ENCODE measurements around the gene PARD3B.

The PARD3B gene

DNA sequence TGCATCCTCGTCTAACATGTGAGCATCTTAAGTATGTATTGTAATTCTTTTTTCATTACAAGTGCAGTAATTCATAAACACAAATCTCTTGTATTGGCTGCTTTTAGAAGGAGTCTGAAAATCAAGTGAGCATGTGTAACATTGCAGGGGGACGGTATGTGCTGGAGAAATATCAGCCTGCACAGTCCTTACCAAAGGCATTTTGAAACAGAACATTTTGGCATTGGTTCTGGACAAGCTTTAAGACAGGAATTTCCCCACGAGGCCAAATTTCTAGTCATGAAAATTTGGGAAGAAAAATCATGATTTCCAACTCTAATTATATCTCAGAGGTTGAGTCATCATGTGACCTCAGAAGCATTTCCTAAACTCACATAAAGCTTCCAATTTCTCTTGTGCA lies 1112.3 kb downstream of the PARD3B start:
- TF ChIP-seq GATA1 (IDR thresholded peaks at IDR 0.05; ENCODE audit: low read depth, low read length): no peak
- no peak for TF ChIP-seq POLR2A (IDR thresholded peaks at IDR 0.05; ENCODE audit: low read length)
- DNase-seq: no peak

DNA sequence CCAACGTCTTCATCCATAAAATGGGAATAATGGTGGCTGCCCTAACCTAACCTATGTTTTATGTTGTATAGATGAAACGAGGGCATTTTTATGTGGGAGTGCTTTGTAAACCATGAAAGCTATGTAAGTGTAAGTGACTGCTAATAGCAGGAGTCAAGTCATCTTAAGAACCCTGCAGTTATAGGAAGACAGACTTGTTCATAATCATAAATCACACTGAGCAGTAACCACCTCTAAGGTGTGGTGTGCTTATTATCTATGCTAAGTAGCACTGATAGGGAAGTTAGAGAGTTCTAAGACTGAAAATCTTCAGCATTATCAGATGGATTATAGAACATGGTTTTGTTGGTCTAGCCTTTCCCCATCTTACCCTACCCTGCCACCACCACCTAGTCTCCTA lies 1112.8 kb downstream of the PARD3B start:
- DNase-seq: no peak

DNA sequence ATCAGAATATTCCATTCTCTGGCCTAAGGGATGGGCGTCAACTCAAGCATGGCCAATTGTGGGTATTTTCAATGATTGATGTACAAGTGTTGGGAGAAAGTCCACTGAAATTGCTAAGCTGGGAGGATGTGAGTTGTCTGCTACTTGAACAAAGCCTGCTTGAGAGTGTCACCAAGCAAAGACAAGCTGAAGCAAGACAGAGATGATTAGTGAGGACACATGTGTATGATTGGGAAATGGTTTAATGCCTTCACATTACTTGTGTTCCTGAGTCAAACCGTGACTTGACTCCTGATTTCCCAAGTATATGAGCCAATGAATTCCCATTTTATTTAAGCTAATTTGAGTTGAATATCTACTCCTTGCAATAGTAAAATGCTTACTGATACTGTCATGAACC lies 1113.3 kb downstream of the PARD3B start:
- TF ChIP-seq GATA1 (IDR thresholded peaks at IDR 0.05; ENCODE audit: low read depth, low read length): no peak
- no peak for TF ChIP-seq POLR2A (IDR thresholded peaks at IDR 0.05; ENCODE audit: low read length)
- no peak for DNase-seq

More for the DNA sequence above, 1112.8 kb downstream of the PARD3B start:
- TF ChIP-seq GATA1 (IDR thresholded peaks at IDR 0.05; ENCODE audit: low read depth, low read length) (no peak), POLR2A (IDR thresholded peaks at IDR 0.05; ENCODE audit: low read length) (no peak)

DNA sequence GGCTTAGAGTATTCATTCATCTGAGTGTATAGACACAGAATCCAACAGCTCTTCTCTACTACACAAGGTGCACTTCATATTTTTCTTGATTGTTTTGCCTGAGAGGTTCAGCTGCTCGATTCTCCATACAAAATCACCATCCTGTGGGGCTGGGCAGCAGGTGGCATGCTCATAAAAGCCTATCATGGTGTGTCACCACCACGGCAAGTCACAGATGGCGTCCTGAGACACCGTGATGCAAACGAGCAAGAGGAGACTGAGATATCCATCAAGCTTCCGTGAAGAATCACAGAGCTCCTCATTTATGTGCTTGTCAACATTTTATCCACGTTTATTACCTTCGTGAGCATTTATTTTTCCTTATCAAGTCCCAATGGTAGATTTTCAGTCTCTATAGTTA lies 1114.6 kb downstream of the PARD3B start:
- TF ChIP-seq GATA1 (IDR thresholded peaks at IDR 0.05; ENCODE audit: low read depth, low read length) (no peak), POLR2A (IDR thresholded peaks at IDR 0.05; ENCODE audit: low read length) (no peak)
- no peak for DNase-seq

DNA sequence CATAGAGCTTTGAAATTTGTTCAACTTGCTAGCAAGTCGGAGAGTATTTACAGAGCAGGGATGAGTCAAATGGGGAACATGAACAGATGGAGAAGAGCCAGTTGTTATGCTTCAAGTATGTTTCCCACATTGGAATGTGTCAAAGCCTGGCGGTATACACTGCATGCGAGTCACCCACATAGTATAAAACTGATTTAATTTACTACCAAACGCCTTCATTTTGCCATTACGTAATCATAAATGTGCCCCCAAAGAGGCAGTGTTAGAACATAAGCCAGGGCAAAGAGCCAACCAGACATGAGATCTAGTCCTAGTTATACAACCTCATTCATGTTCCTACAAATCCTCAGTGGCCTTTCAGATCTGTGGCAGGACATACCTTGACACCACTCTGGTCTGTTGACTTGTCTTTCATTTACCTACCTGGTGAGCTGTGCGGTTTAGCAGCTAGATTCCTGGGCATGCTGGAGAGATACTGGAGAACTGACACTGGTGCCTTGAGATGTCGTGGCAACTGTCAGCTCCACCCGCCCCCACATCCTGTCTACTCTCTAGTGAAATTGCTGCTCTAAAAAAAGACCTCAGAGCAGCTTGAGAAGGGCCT lies 1115.3 kb downstream of the PARD3B start:
- DNase-seq: no peak
- TF ChIP-seq GATA1 (IDR thresholded peaks at IDR 0.05; ENCODE audit: low read depth, low read length): no peak
- no peak for TF ChIP-seq POLR2A (IDR thresholded peaks at IDR 0.05; ENCODE audit: low read length)

DNA sequence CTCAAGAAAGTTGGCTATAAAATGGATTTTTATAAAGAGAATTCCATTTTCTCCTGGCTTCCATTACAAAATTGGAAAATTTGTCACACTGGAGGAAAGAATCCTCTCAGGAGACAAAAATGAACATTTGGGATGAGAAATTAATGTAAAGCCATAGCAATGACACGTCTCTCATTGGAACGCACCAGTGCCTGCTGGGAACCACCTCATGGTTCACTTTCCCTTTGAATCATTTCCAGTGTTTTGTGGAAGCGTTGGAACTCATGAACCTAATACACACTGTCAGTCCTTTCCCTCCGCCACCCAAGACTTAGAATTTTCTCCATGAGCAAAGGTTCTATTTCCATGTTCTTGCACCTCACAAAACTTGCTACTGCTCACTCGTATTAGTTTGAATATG lies 1116.0 kb downstream of the PARD3B start:
- DNase-seq: no peak
- TF ChIP-seq POLR2A (IDR thresholded peaks at IDR 0.05; ENCODE audit: low read length) (no peak), GATA1 (IDR thresholded peaks at IDR 0.05; ENCODE audit: low read depth, low read length) (no peak)

DNA sequence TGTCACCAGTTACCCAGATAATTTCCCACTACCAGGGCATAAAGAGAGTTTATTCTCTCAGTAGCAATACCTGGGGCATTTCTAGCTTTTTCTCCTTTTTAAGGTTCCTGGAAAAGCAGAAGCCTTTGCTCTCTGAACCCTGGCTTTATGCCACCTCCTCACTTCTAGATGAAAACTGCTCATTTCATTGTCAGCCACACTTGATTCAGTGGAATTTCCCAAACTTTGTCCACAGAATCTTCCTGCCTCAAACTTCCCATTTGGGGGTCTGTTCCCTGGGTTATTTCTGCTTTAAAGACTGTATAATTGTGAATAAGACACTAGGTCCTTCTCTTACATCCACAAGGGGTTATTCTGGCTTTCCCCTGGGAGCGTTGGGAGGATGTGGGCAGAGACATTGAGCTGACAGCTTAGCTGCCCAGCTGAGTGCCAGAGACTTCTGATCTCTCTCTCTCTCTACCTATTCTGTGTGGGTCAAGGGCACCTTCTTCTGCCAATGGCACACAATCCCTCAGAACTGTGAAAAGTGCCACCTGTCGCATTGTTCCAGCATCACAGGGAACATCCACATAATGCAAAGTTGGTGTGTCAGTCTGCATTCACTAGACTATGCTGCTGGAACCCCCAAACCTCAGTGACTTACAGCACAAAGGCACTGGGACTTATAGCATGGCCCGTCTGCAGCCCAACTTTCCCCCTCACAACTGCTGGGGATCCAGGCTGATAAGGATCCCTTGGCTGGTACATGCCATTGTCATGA lies 1117.1 kb downstream of the PARD3B start:
- TF ChIP-seq GATA1 (IDR thresholded peaks at IDR 0.05; ENCODE audit: low read depth, low read length) (no peak), POLR2A (IDR thresholded peaks at IDR 0.05; ENCODE audit: low read length) (no peak)
- DNase-seq: no peak

DNA sequence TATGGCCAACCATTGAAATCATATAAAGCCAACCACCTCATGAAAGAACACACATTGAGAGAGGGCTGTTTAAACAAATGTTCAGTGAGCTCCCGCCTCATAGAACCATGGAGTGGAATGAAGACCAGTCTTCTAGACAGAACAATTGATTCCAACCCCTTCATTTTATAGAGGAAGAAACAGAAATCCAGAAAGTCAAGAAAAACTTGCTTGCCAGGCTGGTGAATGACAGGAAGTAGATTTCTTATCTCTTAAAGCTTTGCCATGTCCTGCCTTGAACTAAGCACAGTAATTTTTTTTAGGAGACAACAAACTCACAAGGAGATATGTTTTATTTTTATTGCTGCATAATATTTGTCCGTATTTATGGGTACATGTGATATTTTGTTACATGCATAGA lies 1120.5 kb downstream of the PARD3B start:
- TF ChIP-seq POLR2A (IDR thresholded peaks at IDR 0.05; ENCODE audit: low read length) (no peak), GATA1 (IDR thresholded peaks at IDR 0.05; ENCODE audit: low read depth, low read length) (no peak)
- no peak for DNase-seq

All from erythroblast (primary cell).